A549 (cell line): Measurements from ENCODE around the gene PRMT7. TPM values are rescaled to one million over a fixed set of nuclear protein-coding genes. Genes with fewer than 3 reads are reported as not detected.

Experiments
- ATAC-seq, 2 experiments: fragments of 200-7000 bp in 1 of 2; fragments of >200 bp in 1 of 2; cut with Nextera tagmentation in 1 of 2; cut with Tn5 transposase in 1 of 2; 3 replicates each; pipeline versions ENCODE4 v1.8.0 to v1.9.1; 2018 to 2020; ENCODE audit warnings: mild to moderate bottlenecking in 1 of 2, moderate library complexity in 1 of 2
- CTCF ChIA-PET: fragments of 300-600 bp; sonication (Branson Sonifier 250); formaldehyde crosslinking; extraction: SDS; loops from one replicate; lab custom pipeline; 2021; ENCODE audit warnings: antibody characterized with exemption, inconsistent platforms; lab: Yijun Ruan, JAX
- POLR2A ChIA-PET: fragments of 350-600 bp; formaldehyde crosslinking; extraction: SDS; loops from one replicate; lab custom pipeline; 2021; ENCODE audit warnings: antibody characterized with exemption, inconsistent platforms; lab: Yijun Ruan, JAX
- DNase-seq, 2 experiments: peaks; one replicate each; pipeline versions ENCODE4 v3.0.0 to v3.0.0-alpha.2; 2011 to 2016; ENCODE audit warnings: low read depth in 1 of 2, low spot score in 1 of 2
- FAIRE-seq: peaks from 2 replicates; lab custom pipeline; 2011; peaks lifted over from hg19 to GRCh38; lab: Jason Lieb, UNC
- H3K27ac ChIP-seq, 2 experiments: fragments of >200 bp; sonication (Bioruptor Twin); formaldehyde crosslinking; 3 replicates each; pipeline ENCODE4 v1.5.1; 2016 to 2017
- H3K4me1 ChIP-seq: fragments of >200 bp; sonication (Bioruptor Twin); formaldehyde crosslinking; 3 replicates; pipeline ENCODE4 v1.6.1; 2016
- H3K4me2 ChIP-seq: fragments of >200 bp; sonication (Bioruptor Twin); formaldehyde crosslinking; 3 replicates; pipeline ENCODE4 v1.6.1; 2016
- H3K4me3 ChIP-seq: fragments of >200 bp; sonication (Bioruptor Twin); formaldehyde crosslinking; 3 replicates; pipeline ENCODE4 v1.5.1; 2016
- H3K9me3 ChIP-seq: fragments of >200 bp; sonication (Bioruptor Twin); formaldehyde crosslinking; 3 replicates; pipeline ENCODE4 v1.6.1; 2016
- ATOH8 ChIP-seq: fragments of 250-450 bp; sonication (Bioruptor Pico); IDR thresholded peaks from 2 replicates; pipeline ENCODE4 v1.5.0; 2020; ENCODE audit warnings: low read depth, mild to moderate bottlenecking, moderate library complexity
- BCL3 ChIP-seq: fragments of >200 bp; sonication (Bioruptor Twin); formaldehyde crosslinking; IDR thresholded peaks from 3 replicates; pipeline ENCODE4 v1.6.1; 2016
- CEBPB ChIP-seq, 2 experiments: fragments of >200 bp in 1 of 2; sonication (Bioruptor Twin) in 1 of 2; formaldehyde crosslinking in 1 of 2; IDR thresholded peaks; 2 replicates each; pipeline ENCODE4 v1.6.1; 2012 to 2016
- E2F6 ChIP-seq: IDR thresholded peaks from 2 replicates; pipeline ENCODE4 v1.6.1; 2012; ENCODE audit warnings: low read depth, borderline replicate concordance
- ESRRA ChIP-seq: fragments of 150-350 bp; IDR thresholded peaks from 2 replicates; pipeline ENCODE4 v1.6.1; 2014; ENCODE audit warnings: mild to moderate bottlenecking, low read length, borderline replicate concordance
- FOXS1 ChIP-seq: fragments of 250-450 bp; sonication (Bioruptor Pico); IDR thresholded peaks from 2 replicates; pipeline ENCODE4 v1.5.0; 2020; ENCODE audit warnings: mild to moderate bottlenecking, moderate library complexity
- GATA3 ChIP-seq: IDR thresholded peaks from 2 replicates; pipeline ENCODE4 v1.6.1; 2012; ENCODE audit warnings: borderline replicate concordance
- HEYL ChIP-seq: fragments of 250-450 bp; sonication (Bioruptor Pico); IDR thresholded peaks from 2 replicates; pipeline ENCODE4 v1.8.0; 2021; ENCODE audit warnings: mild to moderate bottlenecking, moderate library complexity
- HMGXB4 ChIP-seq: fragments of 250-450 bp; sonication (Bioruptor Pico); IDR thresholded peaks from 2 replicates; pipeline ENCODE4 v1.5.0; 2021; ENCODE audit warnings: mild to moderate bottlenecking, moderate library complexity, borderline replicate concordance
- JUN ChIP-seq, 2 experiments: fragments of >200 bp; sonication (Bioruptor Twin); formaldehyde crosslinking; IDR thresholded peaks; 2 replicates in 1 of 2; 3 replicates in 1 of 2; pipeline ENCODE4 v1.6.1; 2016 to 2017
- MAZ ChIP-seq: fragments of 150-350 bp; IDR thresholded peaks from 2 replicates; pipeline ENCODE4 v1.6.1; 2014; ENCODE audit warnings: antibody characterized with exemption, low read depth, low read length, borderline replicate concordance
- NFE2L2 ChIP-seq: fragments of 150-350 bp; conservative IDR thresholded peaks from 2 replicates; pipeline ENCODE4 v1.6.1; 2014; ENCODE audit warnings: low read length
- RARB ChIP-seq: fragments of 250-450 bp; sonication (Bioruptor Pico); IDR thresholded peaks from 2 replicates; pipeline ENCODE4 v1.8.0; 2021; ENCODE audit warnings: mild to moderate bottlenecking, moderate library complexity
- RFX5 ChIP-seq: fragments of 450-650 bp; IDR thresholded peaks from 2 replicates; pipeline ENCODE4 v1.7.1; 2014; ENCODE audit warnings: antibody characterized with exemption, mild to moderate bottlenecking, moderate library complexity
- SMC3 ChIP-seq: fragments of >200 bp; sonication (Bioruptor Twin); formaldehyde crosslinking; IDR thresholded peaks from 3 replicates; pipeline ENCODE4 v1.6.1; 2018; ENCODE audit warnings: inconsistent platforms
- ZC3H11A ChIP-seq: fragments of 450-650 bp; IDR thresholded peaks from 2 replicates; pipeline ENCODE4 v1.6.1; 2014; ENCODE audit warnings: antibody characterized with exemption, mild to moderate bottlenecking
- ZNF302 ChIP-seq: fragments of 250-450 bp; sonication (Bioruptor Pico); IDR thresholded peaks from 2 replicates; pipeline ENCODE4 v1.9.0; 2021; ENCODE audit warnings: inconsistent platforms, mild to moderate bottlenecking, moderate library complexity
- WGBS: methylation state at CpG from one replicate; pipeline ENCODE4 v1.1.6; 2017; ENCODE audit errors: missing lambda C conversion rate; 5-methylcytosine and 5-hydroxymethylcytosine counted together
- polyA plus RNA-seq, 4 experiments: library from polyadenylated mRNA; depleted of rRNA in 3 of 4; stranded (reverse); fragments of >200 nt; fragmentation: RNase III in 1 of 4; extraction: RNeasy Plus Mini Kit Qiagen cat#74134 plus additional on column Dnase treatment in 1 of 4; gene quantifications; 2 replicates in 3 of 4; 3 replicates in 1 of 4; pipeline ENCODE4 v1.2.3, GENCODE V29; 2011 to 2017

PRMT7 gene
- polyA plus RNA-seq, 2 of the 4 experiments (the other 2 are of a cell fraction): 37.1 to 44.7 TPM

- ATAC-seq (no peak), FAIRE-seq (no peak), DNase-seq (no peak)
- Histone ChIP-seq H3K27ac (no peak overlapping the region), H3K4me3 (no peak overlapping the region), H3K9me3 (no peaks in the 10 kb centered on the region), H3K4me2 (no peak overlapping the region), H3K4me1 (peaks cover 15% of the 10 kb centered on the region)
- TF ChIP-seq HEYL (CRISPR knock-in tag) (no peak), E2F6 (no peak), RFX5 (no peak), ATOH8 (CRISPR knock-in tag) (no peak), BCL3 (no peak), FOXS1 (no peak), HMGXB4 (CRISPR knock-in tag) (no peak), CEBPB (IDR thresholded peaks at IDR 0.05) (no peak), JUN (IDR thresholded peaks at IDR 0.05) (no peak), GATA3 (no peak)
- ChIA-PET CTCF (interaction anchor here (0.8 to 5.9 kb wide), 7 partner anchors 8 to 39 kb away, joined by 3 to 35 read pairs (median 4); partner anchors contain the start of gene SLC7A6), POLR2A (interaction anchor here (2.0 kb wide), 1 partner anchor 21 kb away, joined by 5 read pairs; the partner anchor contains the start of genes PRMT7 and SLC7A6OS)
- WGBS: 93% methylated on average over 6 of the region's 6 CpGs
Observed at GRCh38 chr16:68290450-68290849, 20.4 kb upstream of the PRMT7 start.

- POLR2A ChIA-PET: interaction anchor here (2.0 kb wide), 1 partner anchor 20 kb away, joined by 5 read pairs; the partner anchor contains the start of genes PRMT7 and SLC7A6OS
- H3K4me1 ChIP-seq: peaks cover 15% of the 10 kb centered on the region
Observed at GRCh38 chr16:68291227-68291626, 19.6 kb upstream of the PRMT7 start.

More at GRCh38 chr16:68291227-68291626, 19.6 kb upstream of the PRMT7 start:
- Histone ChIP-seq H3K9me3 (no peaks in the 10 kb centered on the region), H3K4me2 (no peak overlapping the region), H3K4me3 (no peak overlapping the region), H3K27ac (no peak overlapping the region)
- TF ChIP-seq MAZ (no peak), JUN (IDR thresholded peaks at IDR 0.05) (no peak), RARB (no peak), ESRRA (no peak), ZC3H11A (no peak), SMC3 (no peak), ZNF302 (CRISPR knock-in tag) (no peak), HMGXB4 (CRISPR knock-in tag) (no peak), NFE2L2 (no peak)
- FAIRE-seq (no peak), DNase-seq (no peak), ATAC-seq (no peak)
- WGBS: 84% methylated on average over 4 of the region's 4 CpGs
- CTCF ChIA-PET: interaction anchor here (0.9 to 5.9 kb wide), 7 partner anchors 7 to 30 kb away, joined by 3 to 35 read pairs (median 4); partner anchors contain the start of gene SLC7A6
